ENCODE measurements around the gene CDK19.

CDK19 gene

GRCh38 chr6:110658631-110659211 lies 156.5 kb downstream of the CDK19 start:
- no peak for DNase-seq (ENCODE audit: low spot score)

DNA sequence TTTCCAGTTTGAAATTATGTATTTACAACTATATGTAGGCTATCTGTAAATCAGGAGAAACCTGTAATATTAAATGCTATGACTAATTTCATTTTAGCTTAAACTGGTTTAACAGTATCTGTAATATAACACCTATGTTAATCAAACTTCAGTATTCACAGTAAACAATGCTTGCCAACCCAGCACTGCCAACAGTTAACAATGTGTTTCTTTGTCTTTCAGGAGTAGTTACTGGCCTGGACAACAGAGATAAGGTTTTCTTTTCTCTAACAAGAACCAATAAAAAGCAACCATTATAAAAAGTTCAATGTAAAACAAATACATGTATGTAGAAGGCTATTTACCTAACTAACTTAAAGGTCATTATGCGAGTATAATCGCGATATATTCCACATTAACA lies 158.8 kb downstream of the CDK19 start:
- no peak for DNase-seq (ENCODE audit: low spot score)

DNA sequence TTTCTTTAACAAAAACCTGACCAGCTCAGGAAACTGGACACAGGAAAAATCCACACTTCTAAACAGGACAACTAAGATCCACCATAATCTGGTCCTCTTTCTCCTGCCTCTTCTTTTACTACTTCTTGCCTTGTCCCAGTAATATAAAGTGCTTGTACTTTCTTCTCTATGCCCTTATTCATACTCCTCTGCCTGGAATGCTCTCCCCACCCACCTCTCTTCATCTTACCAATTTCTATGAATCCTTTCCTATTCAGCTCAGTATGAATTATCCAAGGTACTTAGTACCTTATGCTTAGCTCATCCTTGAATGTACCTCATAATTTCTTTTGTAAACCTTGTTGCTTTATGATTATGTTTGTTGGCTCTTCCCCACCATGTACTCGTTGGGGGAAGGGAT lies 159.4 kb downstream of the CDK19 start:
- DNase-seq (ENCODE audit: low spot score): no peak

- DNase-seq (ENCODE audit: low spot score): no peak
Measured at GRCh38 chr6:110654096-110654820, 161.0 kb downstream of the CDK19 start.

- no peak for DNase-seq (ENCODE audit: low spot score)
Measured at GRCh38 chr6:110653381-110653780, 161.9 kb downstream of the CDK19 start.

DNA sequence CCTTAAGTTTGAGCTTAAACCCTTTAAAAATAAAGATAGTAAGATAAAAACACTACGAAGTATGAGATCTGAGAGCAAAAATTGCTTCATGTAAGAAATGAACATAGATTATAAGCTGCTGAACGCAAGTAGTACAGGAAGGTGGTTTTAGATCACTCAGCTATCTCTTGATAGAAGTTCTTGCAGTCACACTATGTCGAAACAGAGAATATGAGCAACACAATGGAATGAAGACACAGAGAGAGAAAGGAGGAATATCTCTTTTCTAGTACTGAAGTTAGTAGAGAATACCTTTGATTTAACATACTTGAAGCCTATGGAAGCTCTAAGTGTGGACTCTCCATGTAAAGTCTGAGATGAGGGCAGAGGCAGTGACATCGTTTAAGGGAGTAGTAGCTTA lies 162.7 kb downstream of the CDK19 start:
- DNase-seq (ENCODE audit: low spot score): no peak

GRCh38 chr6:110650755-110651154 lies 164.5 kb downstream of the CDK19 start:
- no peak for DNase-seq (ENCODE audit: low spot score)

- no peak for DNase-seq (ENCODE audit: low spot score)
Measured at GRCh38 chr6:110649704-110650103, 165.6 kb downstream of the CDK19 start.

- no peak for DNase-seq (ENCODE audit: low spot score)
Measured at GRCh38 chr6:110646951-110647910, 168.0 kb downstream of the CDK19 start.

- no peak for DNase-seq (ENCODE audit: low spot score)
Measured at GRCh38 chr6:110646419-110646698, 168.9 kb downstream of the CDK19 start.

GRCh38 chr6:110645685-110646418 lies 169.4 kb downstream of the CDK19 start:
- no peak for DNase-seq (ENCODE audit: low spot score)

DNA sequence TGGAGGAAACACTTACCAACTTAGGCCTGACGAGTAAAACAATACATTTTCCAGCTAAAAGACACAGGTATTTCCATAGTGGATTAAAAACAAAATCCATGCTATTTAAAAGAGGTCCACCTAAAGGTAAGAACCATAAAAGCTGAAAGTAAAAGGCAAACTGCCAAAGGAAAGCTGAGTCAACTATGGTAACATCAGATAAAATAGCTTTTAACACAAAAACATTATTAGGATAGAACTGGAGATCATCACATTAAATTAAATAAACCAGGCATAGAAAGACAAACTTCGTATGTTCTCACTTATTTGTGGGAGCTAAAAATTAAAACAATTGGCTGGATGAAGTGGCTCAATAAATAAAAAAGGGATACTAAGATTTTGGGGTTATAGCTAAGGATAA lies 172.1 kb downstream of the CDK19 start:
- DNase-seq (ENCODE audit: low spot score): no peak

GRCh38 chr6:110642711-110643110 lies 172.6 kb downstream of the CDK19 start:
- no peak for DNase-seq (ENCODE audit: low spot score)

- no peak for DNase-seq (ENCODE audit: low spot score)
Measured at GRCh38 chr6:110636781-110637180, 178.5 kb downstream of the CDK19 start.

- DNase-seq (ENCODE audit: low spot score): no peak
Measured at GRCh38 chr6:110635096-110635495, 180.2 kb downstream of the CDK19 start.

- DNase-seq (ENCODE audit: low spot score): no peak
Measured at GRCh38 chr6:110633731-110634213, 181.5 kb downstream of the CDK19 start.

- DNase-seq (ENCODE audit: low spot score): no peak
Measured at GRCh38 chr6:110629153-110629552, 186.1 kb downstream of the CDK19 start.

GRCh38 chr6:110628330-110628729 lies 186.9 kb downstream of the CDK19 start:
- no peak for DNase-seq (ENCODE audit: low spot score)

GRCh38 chr6:110626442-110626841 lies 188.8 kb downstream of the CDK19 start:
- DNase-seq (ENCODE audit: low spot score): no peak

DNA sequence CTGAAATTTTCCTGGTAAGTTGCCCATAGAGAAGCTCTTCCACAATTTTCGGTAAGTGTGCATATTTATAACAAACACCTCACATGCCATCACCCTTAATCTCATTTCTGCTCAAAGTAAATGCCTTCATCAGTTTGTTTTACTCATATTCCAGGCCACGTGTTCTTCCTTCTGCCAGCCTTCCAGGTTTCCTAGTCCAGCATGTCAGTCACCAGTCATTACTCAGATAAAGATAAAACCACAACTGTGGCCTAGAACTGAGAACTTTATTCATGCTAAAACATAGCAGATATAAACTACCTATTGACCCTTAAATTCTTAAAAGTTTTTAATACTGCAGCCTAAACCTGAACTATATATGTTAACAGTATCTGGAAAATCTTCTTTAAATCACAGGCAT lies 189.4 kb downstream of the CDK19 start:
- DNase-seq (ENCODE audit: low spot score): no peak

GRCh38 chr6:110622912-110623578 lies 192.2 kb downstream of the CDK19 start:
- DNase-seq (ENCODE audit: low spot score): no peak

DNA sequence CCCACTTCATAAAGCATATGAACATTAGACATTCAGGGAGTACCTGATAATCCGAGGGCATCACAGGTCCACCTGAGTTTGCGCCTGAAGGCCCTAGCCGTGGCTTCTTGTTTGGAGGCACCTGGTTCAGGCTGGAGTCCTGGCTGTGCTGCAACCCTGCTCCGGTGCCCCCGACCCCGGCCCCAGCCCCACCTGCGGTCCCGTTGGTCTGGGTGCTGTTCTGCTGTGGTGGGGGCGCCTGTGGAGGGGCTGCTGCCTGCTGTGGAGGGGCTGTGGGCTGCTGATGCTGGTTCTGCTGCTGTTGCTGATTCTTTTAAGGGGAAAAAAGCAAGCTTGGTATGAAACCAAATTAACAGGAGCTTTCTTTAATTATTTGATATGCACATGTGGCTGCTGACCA lies 194.2 kb downstream of the CDK19 start:
- no peak for DNase-seq (ENCODE audit: low spot score)
